Lung (tissue), 12 donors: Measurements from ENCODE around the gene SPI1. TPM values are rescaled to one million over a fixed set of nuclear protein-coding genes. Genes with fewer than 3 reads are reported as not detected.

Experiments used
- ATAC-seq: fragments of 200-7000 bp; cut with Tn5 transposase; one replicate; pipeline ENCODE4 v1.9.1; 2020; ENCODE audit warnings: moderate number of reproducible peaks; ENCODE audit not compliant: insufficient read depth, low FRiP score
- DNase-seq, 3 donors: peaks; one replicate each; pipeline ENCODE4 v3.0.0-alpha.2; 2013 to 2017
- H3K27ac ChIP-seq, 2 donors: one replicate each; pipeline ENCODE4 v1.5.1; 2013; ENCODE audit warnings: mild to moderate bottlenecking in 2 of 2, moderate library complexity in 2 of 2, control low read depth in 1 of 2, inconsistent platforms in 1 of 2, low read depth in 1 of 2, low read length in 1 of 2
- H3K27me3 ChIP-seq, 3 donors: one replicate each; pipeline ENCODE4 v1.5.1; 2013; ENCODE audit warnings: low read length in 2 of 3; ENCODE audit not compliant: control insufficient read depth in 3 of 3, insufficient read depth in 3 of 3
- H3K36me3 ChIP-seq, 4 donors: one replicate each; pipeline ENCODE4 v1.5.1; 2013; ENCODE audit warnings: low read length in 4 of 4, mild to moderate bottlenecking in 1 of 4, moderate library complexity in 1 of 4; ENCODE audit not compliant: control insufficient read depth in 4 of 4, insufficient read depth in 4 of 4
- H3K4me1 ChIP-seq, 5 donors: one replicate each; pipeline ENCODE4 v1.5.1; 2013; ENCODE audit warnings: low read length in 5 of 5, mild to moderate bottlenecking in 2 of 5, moderate library complexity in 1 of 5; ENCODE audit not compliant: control insufficient read depth in 5 of 5, insufficient read depth in 5 of 5
- H3K4me3 ChIP-seq: one replicate; pipeline ENCODE4 v1.5.1; 2013; ENCODE audit warnings: mild to moderate bottlenecking, control low read depth, moderate library complexity
- H3K9ac ChIP-seq, 2 donors: one replicate each; pipeline ENCODE4 v1.5.1; 2013; ENCODE audit warnings: low read length in 2 of 2, control low read depth in 1 of 2; ENCODE audit not compliant: insufficient read depth in 1 of 2
- H3K9me3 ChIP-seq, 4 donors: one replicate each; pipeline ENCODE4 v1.5.1; 2013; ENCODE audit warnings: low read length in 3 of 4, mild to moderate bottlenecking in 1 of 4, moderate library complexity in 1 of 4; ENCODE audit not compliant: control insufficient read depth in 4 of 4, insufficient read depth in 3 of 4
- CTCF ChIP-seq: IDR thresholded peaks from 2 replicates; pipeline ENCODE4 v1.5.1; 2012; ENCODE audit warnings: mild to moderate bottlenecking; ENCODE audit errors: control extremely low read depth, extremely low read depth
- WGBS, 2 donors: extraction: QIAGEN DNeasy Blood & Tissue Kit; methylation state at CpG; one replicate each; pipeline ENCODE4 v1.1.7; 2013; 5-methylcytosine and 5-hydroxymethylcytosine counted together
- polyA plus RNA-seq, 2 donors: library from polyadenylated mRNA; stranded (reverse); fragments of 200-250 nt; gene quantifications; one replicate each; pipeline ENCODE4 v1.2.1, GENCODE V29; 2013
- total RNA-seq, 2 donors: library from RNA; depleted of rRNA in 1 of 2; stranded (reverse); fragments of >200 nt in 1 of 2; gene quantifications; one replicate each; pipeline ENCODE4 v1.2.1, GENCODE V29; 2014 to 2021
- donor health status: control.
- donor health status: control.
- donor health status: Bipolar disorder and iron deficiency.
- donor health status: healthy.
- donor health status: DM: yes; HTN: yes; CAD: no.

Gene SPI1
- total and polyA plus RNA-seq, 4 donors, result 27.6 to 344 (median 156) TPM

GRCh38 chr11:47340010-47340409 is 38.3 kb downstream of the SPI1 start:
- H3K36me3 ChIP-seq, result peaks cover 0 to 2% (median 0%) of the 10 kb centered on the region in 4 donors
- DNase-seq, result no peak
- WGBS, 2 donors, result 80 to 81% methylated on average over 9 of the region's 9 CpGs
- H3K4me3 ChIP-seq, result no peak overlapping the region
- H3K9ac ChIP-seq, result no peak overlapping the region
- ATAC-seq, result no peak
- no peaks in the 10 kb centered on the region for H3K27me3 ChIP-seq
- TF ChIP-seq CTCF, result no peak
- H3K9me3 ChIP-seq, result peaks cover 0 to under 1% (median 0%) of the 10 kb centered on the region in 4 donors
- peak overlapping the region in 1 of 2 donors; percentile 7 for H3K27ac ChIP-seq
- no peaks in the 10 kb centered on the region for H3K4me1 ChIP-seq

DNA sequence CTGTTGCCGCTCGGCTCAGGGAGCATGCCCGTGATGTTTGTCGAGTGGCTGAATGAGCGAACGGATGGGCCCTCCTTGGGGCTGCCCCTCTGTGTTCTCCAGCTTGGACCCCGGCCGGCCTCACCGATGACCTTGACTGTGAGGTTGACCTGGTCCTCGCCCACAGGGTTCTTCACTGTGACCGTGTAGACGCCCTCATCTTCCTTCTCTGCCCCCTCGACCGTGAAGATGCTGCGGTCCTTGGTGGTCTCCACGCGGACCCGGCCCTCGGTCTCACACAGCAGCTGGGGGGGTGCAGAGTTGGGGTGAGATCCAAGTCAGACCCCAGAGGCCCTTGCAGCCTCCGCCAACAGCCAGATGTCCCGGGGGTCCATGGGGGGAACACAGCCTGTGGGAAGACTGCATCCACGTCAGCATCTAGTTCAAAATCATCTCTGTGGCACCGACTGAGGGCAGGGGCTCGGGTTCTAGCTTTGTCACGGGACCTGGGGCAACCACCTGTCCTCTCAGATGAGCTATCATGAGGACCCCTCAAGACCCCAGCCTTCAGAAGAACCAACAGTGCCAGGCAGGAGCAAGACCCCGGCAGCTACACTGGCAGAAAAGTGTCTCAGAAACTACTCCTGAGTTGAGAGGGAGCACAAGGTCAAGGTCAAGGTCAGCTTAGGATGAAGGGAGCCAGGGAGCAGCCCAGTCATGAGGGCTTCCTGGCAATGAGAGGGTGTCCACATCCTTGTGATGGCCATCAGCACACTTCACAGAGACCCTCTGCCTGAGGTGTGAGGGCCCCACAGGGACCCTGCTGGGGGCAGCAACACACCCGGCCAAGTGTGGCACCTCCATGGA is 39.7 kb downstream of the SPI1 start:
- no peak overlapping the region for H3K4me3 ChIP-seq
- no peak overlapping the region for H3K9ac ChIP-seq
- DNase-seq (no peak), ATAC-seq (no peak)
- peak overlapping the region in 1 of 2 donors; percentile 12 for H3K27ac ChIP-seq
- H3K27me3 ChIP-seq, result no peaks in the 10 kb centered on the region
- H3K9me3 ChIP-seq, result no peaks in the 10 kb centered on the region
- H3K36me3 ChIP-seq, result peaks cover 0 to 2% (median 0%) of the 10 kb centered on the region in 4 donors
- TF ChIP-seq CTCF, result no peak
- H3K4me1 ChIP-seq, result no peaks in the 10 kb centered on the region
- WGBS, 2 donors, result 89 to 93% methylated on average over 27 of the region's 27 CpGs

DNA sequence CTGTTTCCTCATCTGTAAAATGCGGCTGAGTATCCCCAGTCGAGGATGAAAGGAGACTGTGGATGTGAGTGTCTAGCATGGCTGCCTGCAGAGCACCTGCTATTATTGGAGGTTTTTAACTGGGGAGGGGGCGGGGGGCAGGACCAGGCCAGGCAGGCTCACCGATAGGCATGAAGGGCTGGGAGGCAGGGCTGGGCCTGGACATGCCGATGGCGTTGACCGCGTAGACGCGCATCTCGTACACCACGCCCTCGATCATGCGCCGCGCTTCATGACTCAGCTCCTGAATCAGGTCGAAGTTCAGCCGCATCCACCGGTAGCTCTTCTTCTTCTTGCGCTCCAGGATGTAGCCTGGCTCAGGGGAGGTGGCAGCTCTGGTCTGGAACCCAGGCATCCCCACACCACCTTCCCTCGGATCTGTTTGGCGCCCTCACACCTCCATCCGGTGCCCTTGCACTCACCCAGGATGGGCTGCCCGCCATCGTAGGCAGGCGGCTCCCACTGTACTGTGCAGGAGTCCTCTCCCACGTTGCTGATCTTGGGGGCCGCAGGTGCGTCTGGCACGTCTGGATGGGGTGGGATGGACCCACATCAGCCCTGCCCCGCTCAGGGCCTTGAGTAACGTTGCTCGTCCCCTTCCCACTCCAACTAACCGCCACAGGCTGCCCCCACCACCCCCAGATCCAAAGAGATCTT is 41.0 kb downstream of the SPI1 start:
- no peak overlapping the region for H3K4me3 ChIP-seq
- no peaks in the 10 kb centered on the region for H3K9me3 ChIP-seq
- no peak for DNase-seq
- no peaks in the 10 kb centered on the region for H3K27me3 ChIP-seq
- TF ChIP-seq CTCF, result no peak
- WGBS, 2 donors, result 90 to 92% methylated on average over 34 of the region's 34 CpGs
- no peak overlapping the region for H3K9ac ChIP-seq
- H3K4me1 ChIP-seq, result no peaks in the 10 kb centered on the region
- no peak overlapping the region for H3K27ac ChIP-seq
- H3K36me3 ChIP-seq, result no peaks in the 10 kb centered on the region
- no peak for ATAC-seq
